ENCODE results near the gene KCNJ10.

DNA sequence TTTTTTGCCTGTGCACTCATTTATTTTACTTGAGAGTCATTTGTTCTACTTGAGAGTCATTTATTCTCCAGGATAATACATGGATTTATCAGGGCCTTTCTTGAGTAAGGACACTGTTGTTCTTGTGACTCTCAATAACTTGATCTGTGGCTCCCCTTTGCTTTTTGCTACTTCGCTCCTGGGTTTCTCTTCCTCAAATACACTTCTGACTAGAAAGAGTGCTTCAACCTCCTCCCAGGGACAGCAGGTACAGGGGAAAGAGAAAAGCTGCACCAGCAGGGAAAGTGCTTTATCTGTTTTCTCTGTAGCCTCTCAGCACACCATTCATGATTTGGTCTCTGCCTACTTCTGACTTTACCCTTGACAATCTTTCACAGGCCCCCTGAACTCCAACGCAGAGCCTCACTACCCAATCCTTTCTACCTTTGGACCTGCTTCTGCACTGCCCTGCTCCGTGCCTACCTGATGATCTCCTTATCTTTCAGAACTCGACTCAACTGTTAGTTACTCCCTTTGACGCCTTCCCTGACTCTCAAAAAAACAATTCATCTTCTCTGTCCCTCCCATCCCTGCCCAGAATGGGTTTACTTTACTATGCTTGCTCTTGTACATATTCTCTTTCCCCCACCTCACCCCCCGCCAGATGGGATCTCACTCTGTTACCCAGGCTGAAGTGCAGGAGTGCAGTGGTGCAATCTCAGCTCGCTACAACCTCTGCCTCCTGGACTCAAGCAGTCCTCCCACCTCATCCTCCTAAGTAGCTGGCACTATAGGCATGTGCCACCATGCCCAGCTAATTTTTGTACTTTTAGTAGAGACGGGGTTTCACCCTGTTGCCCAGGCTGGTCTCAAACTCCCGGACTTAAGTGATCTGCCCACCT, 22.6 kb downstream of the KCNJ10 start:
- TF ChIP-seq, protein P1, sequence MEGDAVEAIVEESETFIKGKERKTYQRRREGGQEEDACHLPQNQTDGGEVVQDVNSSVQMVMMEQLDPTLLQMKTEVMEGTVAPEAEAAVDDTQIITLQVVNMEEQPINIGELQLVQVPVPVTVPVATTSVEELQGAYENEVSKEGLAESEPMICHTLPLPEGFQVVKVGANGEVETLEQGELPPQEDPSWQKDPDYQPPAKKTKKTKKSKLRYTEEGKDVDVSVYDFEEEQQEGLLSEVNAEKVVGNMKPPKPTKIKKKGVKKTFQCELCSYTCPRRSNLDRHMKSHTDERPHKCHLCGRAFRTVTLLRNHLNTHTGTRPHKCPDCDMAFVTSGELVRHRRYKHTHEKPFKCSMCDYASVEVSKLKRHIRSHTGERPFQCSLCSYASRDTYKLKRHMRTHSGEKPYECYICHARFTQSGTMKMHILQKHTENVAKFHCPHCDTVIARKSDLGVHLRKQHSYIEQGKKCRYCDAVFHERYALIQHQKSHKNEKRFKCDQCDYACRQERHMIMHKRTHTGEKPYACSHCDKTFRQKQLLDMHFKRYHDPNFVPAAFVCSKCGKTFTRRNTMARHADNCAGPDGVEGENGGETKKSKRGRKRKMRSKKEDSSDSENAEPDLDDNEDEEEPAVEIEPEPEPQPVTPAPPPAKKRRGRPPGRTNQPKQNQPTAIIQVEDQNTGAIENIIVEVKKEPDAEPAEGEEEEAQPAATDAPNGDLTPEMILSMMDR (IDR thresholded peaks at IDR 0.05; ENCODE audit: low read depth, low read length): no peak
- no peak for TF ChIP-seq EZH2phosphoT487 (IDR thresholded peaks at IDR 0.05; ENCODE audit: low read depth)

Data from OCI-LY3 (cell line).